Epithelial cell of proximal tubule (primary cell): ENCODE data around the gene KCNK15. TPM values are rescaled to one million over a fixed set of nuclear protein-coding genes. Genes with fewer than 3 reads are reported as not detected.

Source experiments
- DNase-seq: peaks from one replicate; pipeline ENCODE4 v3.0.0-alpha.2; 2011; ENCODE audit warnings: low read depth
- H3K4me3 ChIP-seq: 2 replicates; pipeline ENCODE4 v1.5.1; 2011; ENCODE audit warnings: low read depth, mild to moderate bottlenecking, low read length
- total RNA-seq: library from RNA; depleted of rRNA; stranded (reverse); fragments of >200 nt; gene quantifications from 2 replicates; pipeline ENCODE4 v1.2.3, GENCODE V29; 2015
- TF ChIP-seq, protein P1 (sequence below): conservative IDR thresholded peaks from 2 replicates; pipeline ENCODE4 v1.5.1; 2012; ENCODE audit warnings: low read depth, mild to moderate bottlenecking, low read length

The KCNK15 gene
- total RNA-seq, 1 donor from 2014 or later, result not detected

DNA sequence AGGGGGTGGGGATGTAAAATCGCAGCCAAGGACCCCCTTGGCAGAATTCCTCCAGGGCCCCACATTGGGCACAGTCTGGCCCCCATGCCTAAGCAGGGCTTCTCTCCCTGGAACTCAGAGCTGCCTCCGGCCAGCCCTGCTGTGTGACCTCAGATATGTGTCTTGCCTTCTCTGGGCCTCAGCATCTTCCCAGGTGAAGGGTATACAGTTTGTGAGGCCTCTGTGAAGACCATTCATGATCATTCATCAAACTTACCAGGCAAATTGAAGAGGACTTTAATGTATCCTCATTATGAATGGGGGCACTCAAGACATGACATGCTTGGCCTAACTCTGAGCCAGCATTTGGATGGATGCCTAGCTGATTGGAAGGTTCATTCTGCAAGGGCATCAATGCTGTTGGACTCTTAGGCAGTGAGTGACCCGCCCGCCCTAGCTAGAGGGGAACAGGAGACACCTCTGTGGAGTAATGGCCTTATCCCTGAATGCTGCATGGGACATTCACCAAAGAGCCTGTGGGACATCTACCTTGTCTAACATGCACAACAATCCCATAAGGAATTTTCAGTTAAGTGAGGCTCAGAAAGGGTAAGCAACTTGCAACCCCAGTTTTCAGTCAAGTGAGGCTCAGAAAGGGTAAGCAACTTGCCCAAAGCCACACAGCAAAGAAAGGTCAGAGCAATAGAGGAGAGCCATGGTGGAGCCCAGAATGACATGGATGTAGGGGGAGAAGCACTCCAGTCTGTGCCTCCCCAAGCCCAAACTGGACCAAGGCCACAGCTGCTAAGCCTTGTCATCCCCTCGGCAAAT is 30.0 kb upstream of the KCNK15 start:
- TF ChIP-seq, protein P1, sequence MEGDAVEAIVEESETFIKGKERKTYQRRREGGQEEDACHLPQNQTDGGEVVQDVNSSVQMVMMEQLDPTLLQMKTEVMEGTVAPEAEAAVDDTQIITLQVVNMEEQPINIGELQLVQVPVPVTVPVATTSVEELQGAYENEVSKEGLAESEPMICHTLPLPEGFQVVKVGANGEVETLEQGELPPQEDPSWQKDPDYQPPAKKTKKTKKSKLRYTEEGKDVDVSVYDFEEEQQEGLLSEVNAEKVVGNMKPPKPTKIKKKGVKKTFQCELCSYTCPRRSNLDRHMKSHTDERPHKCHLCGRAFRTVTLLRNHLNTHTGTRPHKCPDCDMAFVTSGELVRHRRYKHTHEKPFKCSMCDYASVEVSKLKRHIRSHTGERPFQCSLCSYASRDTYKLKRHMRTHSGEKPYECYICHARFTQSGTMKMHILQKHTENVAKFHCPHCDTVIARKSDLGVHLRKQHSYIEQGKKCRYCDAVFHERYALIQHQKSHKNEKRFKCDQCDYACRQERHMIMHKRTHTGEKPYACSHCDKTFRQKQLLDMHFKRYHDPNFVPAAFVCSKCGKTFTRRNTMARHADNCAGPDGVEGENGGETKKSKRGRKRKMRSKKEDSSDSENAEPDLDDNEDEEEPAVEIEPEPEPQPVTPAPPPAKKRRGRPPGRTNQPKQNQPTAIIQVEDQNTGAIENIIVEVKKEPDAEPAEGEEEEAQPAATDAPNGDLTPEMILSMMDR, result no peak
- no peak for DNase-seq
- no peak overlapping the region for H3K4me3 ChIP-seq

DNA sequence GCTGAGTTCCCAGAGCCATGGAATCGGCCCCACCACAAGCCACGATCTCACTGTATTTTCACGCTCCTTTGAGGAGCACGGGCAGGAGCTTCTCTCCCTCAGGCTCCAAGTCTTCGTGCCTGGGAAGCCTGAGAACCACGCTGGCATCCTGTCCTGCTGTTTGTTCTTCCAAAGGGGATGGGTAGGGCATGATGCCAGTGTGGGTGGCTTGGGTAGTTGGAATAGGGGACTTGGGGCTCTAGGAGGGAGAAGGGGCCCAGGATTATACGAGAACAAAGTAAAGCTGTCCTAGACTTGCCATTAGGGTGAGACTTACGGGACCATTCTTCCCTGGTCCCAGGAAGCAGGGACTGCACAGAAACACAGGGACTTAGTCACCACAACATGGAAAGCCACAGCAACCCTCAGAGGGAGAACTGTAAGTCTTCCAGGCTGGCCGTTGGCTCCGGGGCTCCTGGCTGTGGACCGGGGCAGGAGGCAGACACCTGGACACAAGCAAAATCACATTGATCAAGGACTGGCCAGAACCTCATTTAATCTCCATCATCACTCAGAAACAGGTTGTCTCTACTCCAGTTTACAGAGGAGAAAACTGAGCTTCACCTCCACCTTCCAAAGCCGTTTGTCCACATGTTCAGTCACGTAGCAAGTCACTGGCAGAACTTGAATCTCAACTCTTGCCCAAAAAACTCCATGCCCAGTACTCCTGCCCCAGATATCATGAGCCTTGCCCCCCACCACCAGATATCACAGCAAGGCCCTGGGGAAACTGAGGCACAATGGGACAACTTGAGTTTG is 29.2 kb upstream of the KCNK15 start:
- H3K4me3 ChIP-seq, result no peak overlapping the region
- DNase-seq, result no peak
- TF ChIP-seq, protein P1, result no peak

DNA sequence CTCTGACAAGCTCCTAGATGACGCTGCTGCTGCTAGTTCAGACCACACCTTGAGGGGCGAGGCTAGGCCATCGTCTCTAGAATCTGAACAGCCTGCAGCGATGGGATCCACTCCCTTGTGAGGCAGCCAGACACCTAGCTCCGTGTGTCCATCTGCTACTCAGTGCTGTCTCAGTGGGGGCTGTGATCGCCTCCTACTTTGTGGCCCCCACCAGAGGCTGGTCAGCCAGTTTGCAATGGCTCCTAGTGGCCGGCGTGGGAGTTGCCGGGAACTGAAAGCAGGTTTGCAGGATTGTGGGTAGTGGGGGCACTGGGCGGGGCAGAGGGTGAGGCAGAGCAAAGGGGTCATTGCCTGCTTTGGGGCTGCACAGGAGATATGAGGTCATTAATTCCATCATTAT is 27.7 kb upstream of the KCNK15 start:
- TF ChIP-seq, protein P1, result peak; percentile 44
- no peak overlapping the region for H3K4me3 ChIP-seq
- no peak for DNase-seq

DNA sequence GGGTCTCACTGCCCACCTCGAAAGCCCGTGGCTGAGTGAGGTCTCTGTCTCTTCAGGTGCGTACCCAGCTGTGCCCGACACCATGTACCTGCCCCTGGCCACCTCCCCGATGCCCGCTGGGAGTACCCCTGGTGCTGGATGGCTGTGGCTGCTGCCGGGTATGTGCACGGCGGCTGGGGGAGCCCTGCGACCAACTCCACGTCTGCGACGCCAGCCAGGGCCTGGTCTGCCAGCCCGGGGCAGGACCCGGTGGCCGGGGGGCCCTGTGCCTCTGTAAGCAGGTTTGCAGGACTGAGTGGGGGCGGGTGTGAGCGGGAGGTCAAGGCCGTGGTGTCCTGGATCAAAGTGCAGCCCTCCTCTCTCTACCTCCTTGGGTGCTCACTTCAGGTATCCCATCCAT is 25.8 kb upstream of the KCNK15 start:
- H3K4me3 ChIP-seq, result no peak overlapping the region
- DNase-seq, result no peak
- TF ChIP-seq, protein P1, result no peak

DNA sequence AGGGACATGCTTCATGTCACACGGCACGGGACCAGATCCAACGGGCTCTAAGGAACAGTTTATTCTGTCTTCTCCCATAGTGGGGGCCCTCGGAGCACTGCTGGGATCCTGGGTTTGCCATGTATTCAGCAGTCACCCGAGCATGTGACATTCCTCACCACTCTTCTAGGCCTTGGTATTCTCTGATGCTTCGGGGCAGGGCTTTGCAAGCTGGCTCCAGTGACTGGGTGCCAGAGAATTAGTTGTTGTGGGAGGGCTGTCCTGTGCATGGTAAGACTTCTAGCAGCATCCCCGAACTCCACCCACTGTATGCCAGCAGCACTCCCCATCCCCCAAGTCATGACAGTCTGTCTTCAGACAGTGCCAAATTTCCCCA is 25.1 kb upstream of the KCNK15 start:
- no peak overlapping the region for H3K4me3 ChIP-seq
- TF ChIP-seq, protein P1, result no peak
- peak; percentile 77 for DNase-seq

DNA sequence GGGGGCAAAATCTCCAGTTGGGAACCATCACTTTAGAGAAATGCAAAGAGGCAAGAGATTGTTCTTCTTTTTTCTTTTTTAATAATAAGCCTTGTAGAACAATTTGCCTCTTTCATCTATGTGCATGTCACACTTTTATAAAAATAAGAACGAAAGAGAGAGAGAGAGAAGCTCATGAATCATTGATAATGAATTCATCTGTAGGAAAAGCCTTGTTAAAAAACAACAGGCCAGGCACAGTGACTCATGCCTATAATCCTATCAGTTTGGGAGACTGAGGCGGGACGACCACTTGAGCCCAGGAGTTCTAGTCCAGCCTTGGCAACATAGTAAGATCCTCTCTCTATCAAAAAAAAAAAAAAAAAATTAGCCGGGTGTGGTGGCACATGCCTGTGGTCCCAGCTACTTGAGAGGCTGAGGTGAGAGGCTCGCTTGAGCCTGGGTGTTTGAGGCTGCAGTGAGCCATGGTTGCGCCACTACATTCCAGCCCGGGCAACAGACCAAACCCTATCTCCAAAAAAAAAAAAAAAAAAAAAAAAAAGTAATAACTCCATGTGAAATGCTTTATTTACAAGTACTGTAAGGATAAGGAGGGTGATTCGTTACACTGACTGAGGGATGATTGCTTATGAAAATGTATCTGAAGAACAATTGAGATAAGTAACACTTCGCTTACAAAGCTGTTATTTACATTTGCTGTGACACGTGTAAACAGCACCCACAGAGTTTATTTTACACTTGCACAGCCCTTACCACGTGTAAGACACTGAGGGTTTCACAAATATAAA is 24.5 kb upstream of the KCNK15 start:
- H3K4me3 ChIP-seq, result no peak overlapping the region
- TF ChIP-seq, protein P1, result no peak
- DNase-seq, result no peak
